HS-5 (cell line): Measurements from ENCODE around the gene C15orf39.
"Not testable (repeated sequence)": the region's sequence is repeated elsewhere in the genome, so short reads cannot be mapped to it uniquely, and the experiment has no call there.

Experiments used
- DNase-seq: peaks from one replicate; pipeline ENCODE4 v3.0.0-alpha.2; 2012; ENCODE audit warnings: low read depth

C15orf39 gene

DNA sequence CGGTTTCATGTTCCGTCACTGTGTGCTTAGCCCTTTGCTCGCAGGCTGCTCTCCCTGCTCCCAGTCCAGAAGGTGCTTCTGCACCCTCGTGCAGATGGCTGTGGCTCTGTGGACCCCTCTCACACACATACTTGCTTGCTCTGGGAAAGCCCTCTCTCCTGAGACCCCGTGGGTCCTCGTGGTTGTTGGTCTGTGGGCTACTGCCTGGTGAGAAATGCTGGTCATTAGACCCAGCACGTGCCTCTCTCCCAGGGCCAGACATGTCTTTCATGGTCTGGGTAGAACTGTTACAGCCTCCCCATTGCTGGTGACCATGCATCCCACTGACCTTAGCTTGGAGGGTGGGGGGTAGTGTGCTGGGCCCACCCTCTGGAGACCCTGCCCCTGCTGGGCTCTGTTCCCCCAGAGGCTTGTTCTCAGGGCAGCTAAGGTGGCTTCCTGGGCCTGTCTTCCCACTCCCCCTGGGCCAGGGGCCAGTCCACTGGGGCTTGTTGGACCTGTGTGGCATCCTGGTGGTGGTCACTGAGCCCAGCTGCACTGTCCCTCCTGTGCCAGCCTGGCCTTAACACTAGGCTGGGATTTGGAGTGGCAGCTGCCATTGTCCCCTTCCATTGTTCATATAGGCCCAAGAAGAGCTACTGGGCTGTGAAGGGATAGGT, 10.6 kb downstream of the C15orf39 start:
- DNase-seq, result no peak

GRCh38 chr15:75213212-75213767, 11.6 kb downstream of the C15orf39 start:
- DNase-seq, result no peak

DNA sequence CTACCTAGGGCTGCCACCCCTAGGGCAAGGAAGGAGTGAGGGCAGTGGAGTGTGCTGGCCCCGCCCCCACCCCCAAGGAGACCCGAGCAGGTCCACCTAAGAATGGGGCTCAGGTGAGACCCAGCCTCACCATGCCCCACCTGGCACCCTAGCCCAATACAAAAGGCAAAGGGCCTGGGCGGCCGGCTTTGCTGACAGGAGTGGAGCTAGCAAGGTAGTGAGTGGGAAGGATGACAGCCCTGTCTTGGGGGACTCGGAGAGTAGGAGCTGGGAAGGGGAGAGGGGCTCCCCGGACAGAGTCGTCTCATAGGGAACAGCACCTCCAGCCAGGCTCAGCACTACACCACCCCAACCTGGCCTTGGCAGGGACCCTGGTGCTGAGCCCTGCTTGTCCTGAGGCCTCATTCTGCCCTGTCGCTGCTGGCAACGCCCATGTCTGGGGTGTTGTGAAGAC, 12.1 kb downstream of the C15orf39 start:
- DNase-seq, result no peak

DNA sequence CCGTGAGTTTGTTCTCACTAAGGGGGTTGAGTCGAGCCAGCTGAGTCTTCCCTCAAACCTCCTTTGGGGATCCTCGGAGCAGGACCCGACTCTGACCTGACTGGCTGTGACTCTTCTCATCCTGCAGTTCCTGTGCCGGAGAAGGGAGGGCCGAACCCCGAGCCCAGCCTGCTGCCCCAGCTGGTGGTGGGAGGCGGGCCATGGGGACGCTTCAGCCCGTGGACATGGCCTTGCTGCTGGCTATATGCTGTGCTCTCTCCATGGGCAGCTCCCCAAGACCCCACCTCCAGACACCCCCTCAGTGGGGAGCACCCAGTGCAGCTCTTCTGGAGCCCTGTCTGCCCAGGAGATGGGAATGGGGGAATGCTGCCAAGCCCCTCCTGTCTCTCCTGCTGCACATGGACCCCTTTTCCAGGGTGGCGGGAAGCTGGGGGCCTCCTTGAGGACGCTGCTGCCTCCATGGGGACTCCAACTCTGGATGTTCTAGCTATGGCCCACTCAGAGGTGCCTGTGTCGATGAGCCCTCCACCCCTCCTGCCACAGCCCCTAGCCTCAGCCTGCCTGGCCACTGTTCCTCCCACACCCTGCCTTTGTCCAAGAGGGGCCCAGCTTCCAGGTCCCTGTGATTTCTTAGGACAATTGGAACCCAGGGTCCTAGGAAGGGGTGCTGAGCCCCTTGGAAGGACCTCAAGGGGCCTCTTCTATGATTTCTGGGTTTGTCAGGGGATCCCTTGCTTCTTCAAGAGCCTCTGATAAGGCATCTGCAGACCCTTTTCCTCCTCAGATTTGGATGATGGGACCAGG, 12.8 kb downstream of the C15orf39 start:
- no peak for DNase-seq

GRCh38 chr15:75215107-75216004, 13.7 kb downstream of the C15orf39 start:
- no peak for DNase-seq

GRCh38 chr15:75217012-75217411, 15.3 kb downstream of the C15orf39 start:
- no peak for DNase-seq

- DNase-seq, result not testable (repeated sequence)
Measured at GRCh38 chr15:75217574-75217973, 15.9 kb downstream of the C15orf39 start.

DNA sequence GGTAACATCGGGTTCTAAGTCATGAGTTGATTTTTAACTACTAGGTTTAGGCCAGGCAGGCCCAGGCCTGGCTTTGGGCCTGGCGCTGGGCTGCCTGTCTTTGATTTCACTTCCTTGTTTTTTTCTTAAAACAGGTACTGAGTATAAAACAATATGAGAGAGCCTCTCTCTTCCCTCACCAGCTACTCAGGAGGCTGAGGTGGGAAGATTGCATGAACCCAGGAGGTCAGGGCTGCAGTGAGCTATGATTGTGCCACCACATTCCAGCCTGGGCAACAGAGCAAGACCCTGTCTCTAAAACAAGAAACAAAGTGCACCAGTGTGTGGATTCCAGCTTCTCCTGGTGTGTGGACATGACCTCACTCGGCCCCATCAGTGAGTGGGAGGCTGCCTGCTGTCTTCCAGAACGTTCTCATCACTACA, 17.8 kb downstream of the C15orf39 start:
- not testable (repeated sequence) for DNase-seq

DNA sequence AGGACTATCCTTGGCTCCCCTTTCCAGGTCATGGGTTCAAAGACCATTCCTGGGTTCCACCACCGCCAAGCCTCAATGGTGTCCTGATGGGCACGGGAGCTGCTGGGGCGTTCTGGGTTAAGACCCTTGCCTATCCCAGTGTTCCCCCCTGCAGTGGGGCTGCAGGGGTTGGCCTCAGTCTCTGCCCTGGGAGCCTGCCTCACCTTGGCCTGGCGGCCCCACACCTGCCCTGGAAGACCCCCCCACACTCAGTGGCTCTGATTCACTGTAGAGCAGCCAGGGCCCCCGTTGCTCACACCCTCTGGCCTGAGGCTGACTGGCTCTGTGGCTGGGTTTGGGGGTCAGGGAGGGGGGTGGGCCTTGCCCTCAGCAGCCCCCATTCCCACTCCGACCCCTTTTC, 22.0 kb downstream of the C15orf39 start:
- DNase-seq, result no peak

- DNase-seq, result no peak
Measured at GRCh38 chr15:75224281-75224680, 22.6 kb downstream of the C15orf39 start.

GRCh38 chr15:75225102-75225836, 23.6 kb downstream of the C15orf39 start:
- DNase-seq, result not testable (repeated sequence)

- DNase-seq, result no peak
Measured at GRCh38 chr15:75225951-75226732, 24.5 kb downstream of the C15orf39 start.

DNA sequence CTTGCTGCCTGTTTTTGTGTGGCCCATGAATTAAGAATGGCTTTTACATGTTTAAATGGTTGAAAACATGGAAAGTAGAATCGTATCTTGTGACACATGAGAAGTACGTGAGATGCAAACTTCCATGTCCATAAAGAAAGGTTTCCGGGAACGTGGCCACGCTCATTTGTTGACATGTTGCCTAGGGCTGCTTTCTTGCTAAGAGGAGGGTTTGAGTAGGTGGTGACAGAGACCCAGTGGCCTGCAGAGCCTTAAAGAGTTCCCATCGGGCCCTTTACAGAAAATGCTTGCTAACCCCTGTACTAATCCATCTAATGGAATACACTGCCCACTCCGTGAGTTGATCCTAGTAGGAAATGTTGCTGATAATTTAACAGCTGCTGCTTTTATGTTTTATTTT, 25.4 kb downstream of the C15orf39 start:
- DNase-seq, result not testable (repeated sequence)

DNA sequence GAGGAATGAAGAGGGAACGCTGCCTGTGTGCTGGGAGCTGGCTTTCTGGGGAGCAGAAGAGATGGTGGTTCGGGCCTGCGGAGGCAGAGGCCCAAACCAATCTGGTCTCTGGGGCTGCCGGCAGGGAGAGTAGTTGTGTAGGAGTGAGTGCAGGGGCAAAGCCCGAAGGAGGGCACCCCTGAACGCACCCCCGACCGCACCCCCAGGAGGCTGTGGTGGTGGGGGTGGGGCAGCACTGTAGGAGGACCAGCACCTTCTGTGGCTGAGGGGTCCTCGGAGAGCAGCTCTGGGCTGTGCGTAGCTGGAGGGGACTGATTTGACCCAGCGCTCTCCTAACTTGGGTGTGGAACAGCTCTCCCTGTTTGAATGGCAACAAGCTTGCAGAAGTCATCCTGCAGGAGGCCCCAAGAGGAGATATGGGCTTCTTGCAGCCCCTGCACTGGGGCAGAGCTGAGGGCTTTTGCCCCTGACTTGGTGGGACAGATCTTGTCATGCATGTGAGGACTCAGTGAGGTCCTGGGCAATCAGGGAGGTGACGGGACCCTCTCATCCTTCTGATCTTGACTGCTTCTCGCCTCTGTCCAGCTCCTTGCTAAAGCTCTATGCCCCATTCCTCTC, 26.1 kb downstream of the C15orf39 start:
- DNase-seq, result no peak

DNA sequence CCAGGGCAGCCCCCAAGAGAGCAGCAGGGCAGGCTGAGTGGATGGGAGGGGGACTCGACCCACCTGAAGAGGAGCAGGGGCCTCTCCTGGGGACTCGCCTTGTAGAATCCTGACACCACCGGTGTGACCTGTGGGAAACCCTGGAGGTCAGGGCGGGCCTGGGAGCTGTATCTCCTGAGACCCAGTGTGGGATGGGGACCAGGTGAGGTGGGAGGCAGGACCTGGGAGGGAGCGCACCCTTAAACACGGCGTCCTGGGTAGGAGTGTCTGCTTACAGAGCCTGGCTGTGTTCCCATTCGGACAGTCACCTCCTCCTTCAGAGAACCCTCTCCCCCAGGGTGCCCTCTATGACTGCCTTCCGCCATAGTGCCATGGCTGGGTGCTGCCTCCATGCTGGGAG, 27.1 kb downstream of the C15orf39 start:
- DNase-seq, result no peak

GRCh38 chr15:75229191-75230015, 27.7 kb downstream of the C15orf39 start:
- no peak for DNase-seq

DNA sequence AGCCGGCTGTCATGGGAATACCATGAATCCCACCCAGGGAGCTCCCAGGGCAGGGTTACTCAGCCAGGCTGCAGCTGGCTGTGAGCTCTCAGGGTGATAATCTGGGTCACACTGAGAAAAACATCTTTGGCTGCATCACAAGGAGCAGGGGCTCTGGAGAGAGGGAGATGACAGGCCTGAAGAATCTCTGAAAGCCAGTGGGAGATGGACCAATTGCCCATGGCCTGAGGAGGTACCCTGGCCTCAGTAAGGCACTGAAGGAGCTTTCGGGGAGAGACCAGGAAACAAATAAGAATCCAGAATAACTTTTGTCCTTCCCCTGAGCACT, 28.3 kb downstream of the C15orf39 start:
- DNase-seq, result no peak

DNA sequence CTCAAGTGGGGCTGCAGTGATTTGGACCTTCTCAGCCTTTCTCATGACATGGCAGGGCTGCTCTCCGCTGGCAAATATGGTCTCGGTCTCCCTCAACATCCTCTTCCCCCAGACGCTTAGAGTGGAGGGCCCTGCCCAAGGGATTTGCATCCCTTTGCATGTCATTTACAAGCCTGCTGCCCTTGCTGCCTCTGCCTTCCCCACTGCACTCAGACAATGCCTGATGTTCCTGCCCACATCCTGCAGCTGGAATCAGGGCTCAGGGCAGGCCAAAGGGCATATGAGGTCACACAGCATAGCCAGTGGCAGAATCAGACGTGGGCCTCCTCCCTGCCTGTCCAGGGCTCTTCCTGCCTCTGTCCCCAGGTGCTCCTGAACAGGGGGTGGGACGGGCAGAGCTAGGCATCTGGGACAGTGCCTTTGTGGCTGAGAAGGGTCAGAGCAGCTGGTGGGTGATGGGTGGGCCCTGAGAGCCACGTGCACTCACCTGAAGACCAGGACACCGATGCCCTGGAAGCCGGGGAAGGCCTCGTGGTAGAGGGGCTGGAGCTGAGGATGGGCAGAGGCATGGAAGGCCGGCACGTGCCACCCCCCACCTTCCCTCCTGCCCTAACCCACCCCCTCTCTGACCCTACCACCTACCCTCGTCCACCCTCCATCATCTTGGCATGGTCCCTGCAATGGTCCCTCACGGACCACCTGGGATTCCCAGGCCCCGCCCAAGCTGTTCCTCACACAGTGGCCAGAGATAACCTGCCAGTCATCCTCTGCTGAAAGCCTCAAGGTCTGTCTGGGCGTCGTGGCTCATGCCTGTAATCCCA, 29.1 kb downstream of the C15orf39 start:
- DNase-seq, result no peak
